Activated CD8-positive, alpha-beta memory T cell treated with anti-CD3 and anti-CD28 coated beads, Interleukin-2, amount 50 U/mL, for 48 hours (primary cell): ENCODE measurements around the gene ASGR1.
A peak's percentile ranks its signal among the peaks of the same experiment; 100 is the strongest.
"Not testable (repeated sequence)": the region's sequence is repeated elsewhere in the genome, so short reads cannot be mapped to it uniquely, and the experiment has no call there.

Experiments used
- DNase-seq: peaks from one replicate; pipeline ENCODE4 v3.0.0-alpha.2; 2020

ASGR1 gene

GRCh38 chr17:7147772-7148171, 31.4 kb downstream of the ASGR1 start:
- DNase-seq = no peak

GRCh38 chr17:7146115-7146514, 33.1 kb downstream of the ASGR1 start:
- no peak for DNase-seq

- no peak for DNase-seq
These were observed 35.0 kb downstream of the ASGR1 start for GRCh38 chr17:7144213-7144612.

- no peak for DNase-seq
These were observed 37.3 kb downstream of the ASGR1 start for GRCh38 chr17:7141824-7142223.

- DNase-seq = no peak
These were observed 39.8 kb downstream of the ASGR1 start for GRCh38 chr17:7139400-7139799.

- DNase-seq = no peak
These were observed 40.3 kb downstream of the ASGR1 start for GRCh38 chr17:7138800-7139381.

GRCh38 chr17:7137171-7137943, 41.8 kb downstream of the ASGR1 start:
- no peak for DNase-seq

GRCh38 chr17:7136266-7136877, 42.8 kb downstream of the ASGR1 start:
- peak; percentile 90 for DNase-seq

- no peak for DNase-seq
These were observed 45.3 kb downstream of the ASGR1 start for GRCh38 chr17:7133916-7134315.

GRCh38 chr17:7133424-7133823, 45.7 kb downstream of the ASGR1 start:
- DNase-seq = peak; percentile 67

- no peak for DNase-seq
These were observed 46.6 kb downstream of the ASGR1 start for GRCh38 chr17:7132511-7133094.

- no peak for DNase-seq
These were observed 47.8 kb downstream of the ASGR1 start for GRCh38 chr17:7131423-7131791.

- no peak for DNase-seq
These were observed 48.3 kb downstream of the ASGR1 start for GRCh38 chr17:7130621-7131422.

- DNase-seq = no peak
These were observed 49.9 kb downstream of the ASGR1 start for GRCh38 chr17:7129311-7129710.

GRCh38 chr17:7128160-7128559, 51.0 kb downstream of the ASGR1 start:
- DNase-seq = no peak

- DNase-seq = not testable (repeated sequence)
These were observed 51.7 kb downstream of the ASGR1 start for GRCh38 chr17:7127501-7127900.

GRCh38 chr17:7126386-7126785, 52.8 kb downstream of the ASGR1 start:
- not testable (repeated sequence) for DNase-seq

- no peak for DNase-seq
These were observed 54.2 kb downstream of the ASGR1 start for GRCh38 chr17:7124923-7125322.

- no peak for DNase-seq
These were observed 55.3 kb downstream of the ASGR1 start for GRCh38 chr17:7123844-7124243.
